ENCODE measurements around the gene UBE2D2. TPM values are rescaled to one million over a fixed set of nuclear protein-coding genes. Genes with fewer than 3 reads are reported as not detected.

The UBE2D2 gene
- total and polyA plus RNA-seq, 5 donors: 111 to 138 (median 118) TPM

- WGBS: 25% methylated on average over 12 of the region's 12 CpGs
- DNase-seq: peak; percentile 46 to 77 (median 75)
- intact Hi-C loops (cut with DNase I): no loop called here
- H3K27me3 ChIP-seq (ENCODE audit: control insufficient read depth, insufficient read depth): no peaks in the 10 kb centered on the region
- peak overlapping the region; percentile 85 for H3K27ac ChIP-seq (ENCODE audit: low read length)
- ATAC-seq: no peak
- H3K9me3 ChIP-seq (ENCODE audit: control insufficient read depth, low read length): no peaks in the 10 kb centered on the region
- H3K4me3 ChIP-seq (ENCODE audit: low read length): no peak overlapping the region
- peaks cover 57% of the 10 kb centered on the region for H3K4me1 ChIP-seq (ENCODE audit: control insufficient read depth, insufficient read depth, low read length)
These were observed 96.5 kb downstream of the UBE2D2 start for GRCh38 chr5:139657363-139658321.

DNA sequence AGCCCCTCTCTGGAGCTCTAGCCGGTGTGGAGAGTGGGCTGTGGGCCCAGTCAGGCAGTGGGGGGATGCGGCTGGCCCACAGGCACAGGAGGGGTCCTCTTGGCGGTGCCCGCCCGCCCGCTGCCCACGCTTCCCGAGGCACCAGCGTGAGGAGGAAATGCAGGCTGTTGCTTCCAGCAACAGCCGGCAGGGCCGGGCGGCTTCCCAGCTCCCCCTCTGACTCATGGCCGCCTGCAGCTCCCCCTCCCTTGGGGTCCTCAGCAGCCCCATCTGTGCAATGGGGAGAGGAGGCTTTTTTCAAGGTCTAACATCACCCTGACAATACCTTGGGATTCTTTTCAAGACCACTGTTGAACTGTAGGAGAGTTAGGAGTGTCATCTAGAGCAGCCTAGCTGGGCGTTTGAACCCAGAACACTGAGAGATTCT is 97.4 kb downstream of the UBE2D2 start:
- Histone ChIP-seq H3K27ac (ENCODE audit: low read length) (peak overlapping the region; percentile 85), H3K4me3 (ENCODE audit: low read length) (no peak overlapping the region), H3K27me3 (ENCODE audit: control insufficient read depth, insufficient read depth) (no peaks in the 10 kb centered on the region), H3K4me1 (ENCODE audit: control insufficient read depth, insufficient read depth, low read length) (peaks cover 53% of the 10 kb centered on the region), H3K9me3 (ENCODE audit: control insufficient read depth, low read length) (no peaks in the 10 kb centered on the region)
- intact Hi-C loops (cut with DNase I): no loop called here
- WGBS: 30% methylated on average over 14 of the region's 14 CpGs
- ATAC-seq: no peak
- DNase-seq: peak; percentile 59 to 83 (median 79)

DNA sequence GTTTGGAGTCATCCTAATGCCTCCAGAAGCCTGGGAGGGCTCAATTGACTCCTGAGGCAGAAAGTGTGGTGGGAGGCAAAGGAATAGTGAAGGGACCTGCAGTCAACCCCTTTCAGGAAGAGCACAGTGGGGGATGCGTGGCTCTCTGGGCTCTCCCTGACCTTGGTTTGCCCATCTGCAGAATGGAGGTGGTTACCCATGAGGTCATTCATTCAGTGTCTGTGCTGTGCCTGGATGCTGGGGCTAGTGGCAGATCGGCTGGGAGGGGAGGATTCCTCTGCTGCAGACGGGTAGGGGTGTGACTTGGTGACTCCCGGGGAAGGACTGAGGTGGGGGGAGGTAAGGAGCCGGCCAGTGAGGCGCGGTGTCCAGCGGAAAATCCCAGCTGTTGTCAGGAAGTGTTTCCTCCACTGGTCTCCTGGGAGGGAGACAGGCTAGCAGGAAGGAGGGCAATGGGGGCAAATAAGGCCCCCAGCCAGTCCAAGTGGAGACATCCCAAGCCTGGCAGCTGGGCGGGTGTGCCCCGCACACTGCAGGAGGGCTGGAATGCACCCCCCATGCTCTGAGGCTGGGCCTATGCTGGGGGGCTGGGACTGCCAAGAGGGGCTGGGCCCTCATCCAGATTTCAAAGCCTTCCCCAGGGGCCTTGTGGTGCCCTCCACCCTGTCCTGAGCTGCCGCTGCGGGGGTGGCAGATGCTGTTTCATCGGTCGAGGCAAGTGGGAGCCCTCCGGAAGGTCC is 98.0 kb downstream of the UBE2D2 start:
- Histone ChIP-seq H3K4me1 (ENCODE audit: control insufficient read depth, insufficient read depth, low read length) (peaks cover 47% of the 10 kb centered on the region), H3K9me3 (ENCODE audit: control insufficient read depth, low read length) (no peaks in the 10 kb centered on the region), H3K27me3 (ENCODE audit: control insufficient read depth, insufficient read depth) (no peaks in the 10 kb centered on the region), H3K4me3 (ENCODE audit: low read length) (peak overlapping the region; percentile 12), H3K27ac (ENCODE audit: low read length) (peak overlapping the region; percentile 85)
- WGBS: 10% methylated on average over 15 of the region's 15 CpGs
- DNase-seq (peak; percentile 78 to 85 (median 84)), ATAC-seq (peak; percentile 19 to 63)
- intact Hi-C loops (cut with DNase I): no loop called here

- peak overlapping the region; percentile 85 for H3K27ac ChIP-seq (ENCODE audit: low read length)
- peak overlapping the region; percentile 12 for H3K4me3 ChIP-seq (ENCODE audit: low read length)
- no peaks in the 10 kb centered on the region for H3K27me3 ChIP-seq (ENCODE audit: control insufficient read depth, insufficient read depth)
- H3K4me1 ChIP-seq (ENCODE audit: control insufficient read depth, insufficient read depth, low read length): peaks cover 42% of the 10 kb centered on the region
- no peaks in the 10 kb centered on the region for H3K9me3 ChIP-seq (ENCODE audit: control insufficient read depth, low read length)
- ATAC-seq (peak in 1 of 2 donors; percentile 1), DNase-seq (peak in 2 of 3 donors; percentile 78 to 83)
- intact Hi-C loops (cut with DNase I): no loop called here
- 10% methylated on average over 13 of the region's 13 CpGs for WGBS
These were observed 98.6 kb downstream of the UBE2D2 start for GRCh38 chr5:139659695-139660101.

DNA sequence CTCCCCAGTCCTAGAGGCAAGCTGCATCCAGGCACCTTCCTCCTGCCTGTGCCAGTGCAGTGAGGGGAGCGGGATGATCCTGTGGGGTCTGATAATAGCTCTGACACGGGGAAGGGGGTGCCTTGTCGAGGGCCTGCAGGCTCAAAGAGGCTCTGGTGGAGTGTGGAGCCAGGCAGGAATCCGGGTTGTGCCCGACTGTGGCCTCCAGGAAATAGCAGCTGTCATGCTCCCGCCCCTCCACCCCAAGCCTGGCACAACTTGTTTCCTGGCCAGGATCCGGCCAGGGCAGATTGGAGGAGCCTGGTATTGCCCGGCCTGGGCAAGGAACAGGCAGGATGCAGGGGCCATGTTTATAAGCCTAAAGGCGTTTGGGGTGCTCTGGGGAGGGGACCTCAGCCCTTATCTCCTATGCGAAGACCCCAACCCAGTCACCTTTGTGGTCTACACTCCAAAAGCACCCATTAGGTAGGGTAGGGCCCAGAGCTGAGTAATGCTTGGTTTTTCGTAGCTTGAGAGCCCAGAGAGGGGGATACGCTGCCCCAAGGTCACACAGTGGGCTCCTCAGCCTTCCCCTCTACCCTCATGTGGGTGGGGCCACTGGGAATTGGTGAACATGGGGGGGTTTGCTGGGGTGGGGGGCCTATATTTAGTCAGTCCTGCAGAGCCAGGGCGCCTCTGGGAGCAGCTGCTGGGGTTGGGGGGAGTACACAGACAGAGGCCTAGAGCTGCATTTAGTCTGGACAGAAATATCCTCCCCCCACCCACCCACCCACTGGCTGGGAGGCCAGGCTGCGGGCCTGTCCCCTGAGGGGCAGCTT is 99.2 kb downstream of the UBE2D2 start:
- intact Hi-C loops (cut with DNase I): no loop called here
- DNase-seq: peak; percentile 71 to 89 (median 88)
- Histone ChIP-seq H3K27ac (ENCODE audit: low read length) (peak overlapping the region; percentile 95), H3K27me3 (ENCODE audit: control insufficient read depth, insufficient read depth) (no peaks in the 10 kb centered on the region), H3K4me1 (ENCODE audit: control insufficient read depth, insufficient read depth, low read length) (peaks cover 41% of the 10 kb centered on the region), H3K4me3 (ENCODE audit: low read length) (no peak overlapping the region), H3K9me3 (ENCODE audit: control insufficient read depth, low read length) (no peaks in the 10 kb centered on the region)
- peak; percentile 34 to 64 for ATAC-seq
- 30% methylated on average over 14 of the region's 14 CpGs for WGBS

GRCh38 chr5:139660923-139661814 is 100.0 kb downstream of the UBE2D2 start:
- WGBS: 37% methylated on average over 41 of the region's 41 CpGs
- no peaks in the 10 kb centered on the region for H3K27me3 ChIP-seq (ENCODE audit: control insufficient read depth, insufficient read depth)
- peak overlapping the region; percentile 64 for H3K27ac ChIP-seq (ENCODE audit: low read length)
- H3K4me1 ChIP-seq (ENCODE audit: control insufficient read depth, insufficient read depth, low read length): peaks cover 36% of the 10 kb centered on the region
- H3K9me3 ChIP-seq (ENCODE audit: control insufficient read depth, low read length): no peaks in the 10 kb centered on the region
- ATAC-seq (peak; percentile 75 to 78), DNase-seq (peak; percentile 92 to 93 (median 93))
- H3K4me3 ChIP-seq (ENCODE audit: low read length): no peak overlapping the region
- intact Hi-C loops (cut with DNase I): no loop called here

DNA sequence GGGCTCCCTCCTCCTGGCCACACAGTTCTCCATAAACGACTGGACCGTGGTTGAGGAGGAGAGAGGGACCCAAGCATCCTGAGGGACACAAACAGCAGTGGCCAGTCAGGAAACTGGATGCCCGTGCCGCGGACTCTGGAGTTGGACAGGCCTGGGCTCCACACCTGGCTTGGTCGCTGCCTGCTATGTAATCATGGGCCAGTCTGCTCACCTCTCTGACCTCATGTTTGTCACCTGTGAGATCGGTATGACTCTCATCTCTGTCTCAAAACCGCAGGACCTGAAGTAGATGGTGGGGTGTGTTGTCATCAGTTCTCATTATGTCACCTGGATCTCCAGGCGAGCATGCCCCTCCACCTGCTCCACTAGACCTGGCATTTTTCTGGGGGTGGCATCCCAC is 101.5 kb downstream of the UBE2D2 start:
- Histone ChIP-seq H3K27ac (ENCODE audit: low read length) (peak overlapping the region; percentile 64), H3K9me3 (ENCODE audit: control insufficient read depth, low read length) (no peaks in the 10 kb centered on the region), H3K4me1 (ENCODE audit: control insufficient read depth, insufficient read depth, low read length) (peaks cover 27% of the 10 kb centered on the region), H3K4me3 (ENCODE audit: low read length) (no peak overlapping the region), H3K27me3 (ENCODE audit: control insufficient read depth, insufficient read depth) (no peaks in the 10 kb centered on the region)
- intact Hi-C loops (cut with DNase I): no loop called here
- DNase-seq (peak in 1 of 3 donors; percentile 17), ATAC-seq (no peak)
- WGBS: 81% methylated on average over 9 of the region's 9 CpGs

- H3K27ac ChIP-seq (ENCODE audit: low read length): peak overlapping the region; percentile 59
- peaks cover 24% of the 10 kb centered on the region for H3K4me1 ChIP-seq (ENCODE audit: control insufficient read depth, insufficient read depth, low read length)
- intact Hi-C loops (cut with DNase I): no loop called here
- 78% methylated on average over 14 of the region's 14 CpGs for WGBS
- H3K4me3 ChIP-seq (ENCODE audit: low read length): no peak overlapping the region
- ATAC-seq: no peak
- no peaks in the 10 kb centered on the region for H3K27me3 ChIP-seq (ENCODE audit: control insufficient read depth, insufficient read depth)
- H3K9me3 ChIP-seq (ENCODE audit: control insufficient read depth, low read length): no peaks in the 10 kb centered on the region
- DNase-seq: peak in 1 of 3 donors; percentile 33
These were observed 102.3 kb downstream of the UBE2D2 start for GRCh38 chr5:139663207-139664085.

DNA sequence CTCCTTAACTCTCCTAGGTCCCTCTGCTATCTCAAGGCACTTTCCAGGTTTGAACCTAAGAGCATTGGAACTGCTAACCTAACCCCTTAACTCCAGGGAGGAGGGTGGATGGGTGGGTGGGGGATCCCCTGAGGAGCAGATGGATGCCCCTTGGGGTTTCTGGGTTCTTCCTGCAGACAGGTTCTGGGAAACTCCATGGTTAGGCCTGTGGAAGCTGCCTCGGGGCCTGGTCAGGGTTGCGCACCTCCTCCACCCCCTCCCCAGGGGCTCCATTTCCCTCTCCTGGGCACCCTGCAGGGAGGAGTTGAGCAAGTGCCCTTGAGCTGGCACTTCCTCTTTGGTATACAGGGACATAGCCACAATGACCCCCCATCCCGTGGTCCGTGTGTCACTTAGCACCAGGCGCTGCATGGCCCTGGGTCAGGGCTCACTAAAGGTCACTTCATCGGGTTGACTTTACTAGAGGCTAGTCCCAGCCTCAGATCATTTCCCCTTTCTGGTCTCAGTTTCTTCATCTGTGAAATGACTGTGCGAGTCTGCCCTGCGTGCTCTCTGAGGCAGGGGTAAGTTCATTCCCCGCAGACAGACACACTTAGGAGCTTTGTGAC is 103.1 kb downstream of the UBE2D2 start:
- Histone ChIP-seq H3K4me1 (ENCODE audit: control insufficient read depth, insufficient read depth, low read length) (peaks cover 19% of the 10 kb centered on the region), H3K27ac (ENCODE audit: low read length) (peak overlapping the region; percentile 59), H3K9me3 (ENCODE audit: control insufficient read depth, low read length) (no peaks in the 10 kb centered on the region), H3K4me3 (ENCODE audit: low read length) (no peak overlapping the region), H3K27me3 (ENCODE audit: control insufficient read depth, insufficient read depth) (no peaks in the 10 kb centered on the region)
- DNase-seq: peak in 2 of 3 donors; percentile 76 to 77
- intact Hi-C loops (cut with DNase I): no loop called here
- ATAC-seq: no peak
- WGBS: 63% methylated on average over 9 of the region's 9 CpGs

All from right cardiac atrium (tissue), 5 donors.